ENCODE measurements around the gene KRT34.
"Not testable (repeated sequence)": the region's sequence is repeated elsewhere in the genome, so short reads cannot be mapped to it uniquely, and the experiment has no call there.

KRT34 gene

DNA sequence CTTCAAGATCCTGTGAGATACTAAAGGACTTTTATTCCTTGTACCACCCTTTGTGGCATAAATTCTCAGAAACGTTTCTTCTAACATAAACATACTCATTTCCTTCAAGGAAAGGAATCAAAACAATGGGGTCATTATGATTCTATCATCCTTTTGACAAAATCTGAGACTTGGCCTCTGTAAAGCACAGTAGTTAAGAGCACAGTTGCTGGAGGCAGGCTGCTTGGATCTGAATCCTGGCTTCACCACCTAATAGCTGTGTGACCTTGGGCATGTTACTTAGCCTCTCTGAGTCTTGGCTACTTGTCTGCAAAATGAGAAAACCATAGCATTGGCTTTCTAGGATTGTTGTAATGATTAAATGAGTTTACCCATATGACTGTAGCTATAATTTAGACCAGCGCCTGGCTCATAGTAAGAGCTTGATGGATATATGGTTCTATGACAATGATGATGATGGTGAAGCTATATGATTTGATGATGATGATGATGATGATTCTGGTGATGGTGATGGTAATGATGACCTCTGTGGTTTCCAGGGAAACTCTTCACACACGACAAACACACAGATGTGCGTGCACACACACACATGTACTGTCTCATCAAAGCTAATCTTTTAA lies 21.4 kb upstream of the KRT34 start:
- no peak for DNase-seq

DNA sequence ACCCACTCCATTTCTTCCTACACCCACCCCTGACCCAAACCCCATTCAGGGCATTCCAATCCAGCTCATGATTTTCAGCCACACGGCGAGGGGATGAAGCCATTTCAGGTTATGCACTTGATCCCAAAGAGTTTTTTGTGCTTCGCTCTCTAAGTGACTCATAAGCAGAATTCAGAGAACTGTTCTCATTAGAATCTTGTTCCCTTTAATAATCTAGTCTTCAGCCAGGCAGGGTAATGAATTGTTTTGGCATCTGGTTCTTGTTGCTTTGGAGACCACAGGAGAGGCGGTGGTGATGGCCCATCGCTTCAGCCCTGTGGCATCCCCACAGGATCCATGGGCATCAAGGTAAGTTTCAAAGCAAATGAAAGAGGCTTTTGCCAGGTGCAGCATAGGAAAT lies 20.1 kb upstream of the KRT34 start:
- no peak for DNase-seq

DNA sequence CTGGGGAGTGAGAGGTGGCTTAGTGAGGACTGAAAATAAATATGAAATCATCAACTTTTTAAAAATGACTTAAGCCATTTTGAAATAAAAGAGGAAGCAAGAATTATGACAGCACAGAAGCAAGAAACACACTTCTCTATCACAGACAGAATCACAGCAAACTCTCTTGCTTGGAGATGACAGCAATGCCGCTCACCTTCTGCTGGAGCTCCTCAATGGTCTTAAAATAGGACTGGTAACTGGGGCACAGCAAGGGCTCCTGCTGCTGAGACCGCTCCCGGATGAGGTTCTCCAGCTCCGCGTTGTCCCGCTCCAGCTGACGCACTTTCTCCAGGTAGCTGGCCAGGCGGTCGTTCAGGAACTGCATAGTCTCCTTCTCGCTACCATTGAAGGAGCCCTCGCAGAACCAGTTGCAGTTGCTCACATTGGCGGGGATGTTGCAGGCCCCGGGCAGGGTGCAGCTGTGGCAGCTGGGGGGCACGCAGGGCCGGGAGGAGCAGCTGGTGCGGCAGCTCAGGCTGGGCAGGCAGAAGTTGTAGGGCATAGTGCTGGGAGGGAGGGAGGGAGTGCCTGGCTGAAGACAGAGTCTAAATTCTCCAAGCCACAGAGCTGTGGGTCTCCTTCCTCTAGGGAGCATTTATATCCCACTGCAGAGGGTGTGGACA lies 15.0 kb upstream of the KRT34 start, which contains the start of gene KRT31:
TSS of gene KRT31 (minus strand) at position 613 of the 665 bp plus-strand sequence. CDS start at position 544, 69 bp downstream.
- no peak for DNase-seq

DNA sequence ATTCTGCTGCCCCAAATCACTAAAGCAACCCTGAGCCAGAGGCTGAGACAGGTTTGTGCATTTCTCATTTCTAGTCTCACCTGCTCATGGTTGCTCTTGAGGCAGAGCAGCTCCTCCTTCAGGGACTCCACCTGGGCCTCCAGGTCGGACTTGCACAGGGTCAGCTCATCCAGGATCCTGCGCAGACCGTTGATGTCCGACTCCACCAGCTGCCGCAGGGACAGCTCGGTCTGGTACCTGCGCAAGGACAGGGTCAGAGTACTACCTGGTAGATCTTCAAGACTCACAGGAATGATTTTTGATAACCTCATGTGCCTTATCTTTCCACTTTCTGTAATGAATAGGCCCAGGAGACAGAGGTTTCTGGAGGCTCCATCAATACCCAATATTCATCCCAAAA lies 14.2 kb upstream of the KRT34 start:
- no peak for DNase-seq

DNA sequence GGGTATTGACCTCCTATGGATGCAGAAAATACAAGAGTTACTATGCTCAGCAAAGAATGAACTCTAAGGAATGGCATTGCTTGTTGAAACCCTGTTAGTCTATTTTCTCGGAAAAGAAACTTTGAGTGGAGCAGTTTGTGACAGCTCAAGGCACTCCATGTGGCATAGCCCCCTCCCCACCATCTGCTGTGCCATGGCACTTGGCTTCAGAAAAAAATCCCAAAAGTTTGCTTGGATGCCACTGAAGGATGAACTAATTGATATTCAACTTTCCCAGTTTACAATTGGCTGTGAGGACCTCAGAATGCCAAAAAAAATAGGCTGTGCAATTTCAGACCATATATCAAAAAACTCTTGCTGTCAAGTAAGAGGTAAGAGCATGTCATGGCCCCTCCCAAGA lies 13.5 kb upstream of the KRT34 start:
- no peak for DNase-seq

DNA sequence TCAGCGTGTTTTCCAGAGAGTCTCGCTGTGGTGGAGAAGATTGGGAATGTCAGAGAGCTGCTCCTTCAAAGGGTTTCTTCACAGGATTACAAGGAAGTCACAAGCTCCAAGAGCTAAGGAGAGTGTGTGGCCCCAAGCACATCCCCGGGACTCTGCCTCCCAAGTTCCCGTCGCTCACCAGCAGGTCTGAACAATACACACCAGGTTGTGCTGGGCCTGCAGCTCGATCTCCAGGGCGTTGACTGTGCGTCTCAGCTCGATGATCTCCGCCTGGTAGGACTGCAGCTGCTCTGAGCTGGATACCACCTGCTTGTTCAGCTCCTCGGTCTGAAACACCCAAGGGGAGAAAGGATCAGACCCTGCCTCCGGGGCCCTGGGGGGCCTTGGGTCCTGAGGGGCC lies 12.9 kb upstream of the KRT34 start:
- DNase-seq, result not testable (repeated sequence)

DNA sequence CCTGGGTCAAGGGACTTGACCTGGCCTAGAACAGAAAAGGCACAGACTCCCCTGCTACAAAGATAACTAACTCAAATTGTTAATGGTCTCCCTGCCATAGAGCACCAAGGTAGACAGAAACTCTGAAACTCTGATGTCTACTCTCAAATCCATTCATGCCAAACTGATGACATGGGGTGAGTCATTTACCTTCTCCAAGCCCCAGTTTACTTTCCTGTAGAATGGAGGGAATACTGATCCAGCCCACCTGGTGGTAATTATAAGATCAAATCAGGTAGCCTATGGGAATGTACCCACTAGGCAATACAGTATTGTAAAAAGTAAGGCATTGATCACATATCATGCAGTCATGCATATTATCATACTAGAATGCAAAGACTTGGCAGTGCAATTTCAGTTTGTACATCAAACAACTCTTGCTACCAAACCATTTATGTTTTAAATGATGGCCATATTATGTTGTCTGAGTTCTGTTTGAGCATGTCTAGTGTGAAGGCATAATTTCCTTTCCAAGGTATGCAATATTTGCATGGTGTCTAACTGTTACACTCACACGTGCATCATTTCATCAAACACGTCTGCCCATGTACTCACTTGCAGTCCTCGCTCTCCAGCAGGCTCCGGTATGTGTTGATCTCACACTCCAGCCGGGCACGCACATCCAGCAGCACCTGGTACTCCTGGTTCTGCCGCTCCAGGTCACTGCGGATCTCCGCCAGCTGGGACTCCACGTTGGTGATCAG lies 12.3 kb upstream of the KRT34 start:
- DNase-seq, result no peak

DNA sequence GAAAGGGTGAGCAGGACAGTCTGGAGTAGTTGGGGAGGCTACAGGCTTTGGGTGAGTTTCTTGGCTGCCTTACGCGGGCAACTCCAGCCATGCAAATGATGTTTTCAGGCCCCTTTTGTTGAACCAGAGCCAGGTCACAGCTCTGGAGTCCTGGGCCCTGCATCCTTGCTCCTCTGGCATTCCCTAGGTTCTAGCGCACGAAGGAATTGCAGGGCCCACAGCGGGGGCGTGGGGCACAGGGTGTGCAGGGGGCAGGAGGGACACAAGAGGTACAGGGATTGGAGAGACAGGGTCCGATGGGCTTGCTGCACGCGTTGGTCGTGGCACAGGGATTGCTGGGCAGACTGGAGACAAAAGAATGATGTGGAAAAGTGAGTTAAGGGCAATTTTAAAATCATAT lies 11.7 kb upstream of the KRT34 start:
- DNase-seq, result no peak

DNA sequence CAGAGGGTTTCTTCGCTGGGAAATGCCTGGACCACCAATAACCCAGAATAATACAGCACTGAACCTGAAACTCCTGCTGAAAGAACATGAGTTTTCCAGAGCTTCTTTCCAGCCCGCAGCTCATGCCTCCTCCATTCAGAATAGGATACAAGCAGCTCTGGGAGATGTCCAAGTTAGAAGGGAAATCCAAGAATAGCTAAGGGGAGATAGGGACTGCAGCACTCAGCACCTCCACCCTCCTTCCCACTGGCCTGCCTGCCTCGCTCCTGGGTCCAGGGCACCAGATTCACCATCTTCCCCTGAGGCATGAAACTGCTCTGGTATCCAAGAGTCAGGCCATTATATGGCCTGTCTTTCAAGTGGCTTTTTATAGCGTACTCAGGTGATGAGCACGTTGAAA lies 11.2 kb upstream of the KRT34 start:
- no peak for DNase-seq

DNA sequence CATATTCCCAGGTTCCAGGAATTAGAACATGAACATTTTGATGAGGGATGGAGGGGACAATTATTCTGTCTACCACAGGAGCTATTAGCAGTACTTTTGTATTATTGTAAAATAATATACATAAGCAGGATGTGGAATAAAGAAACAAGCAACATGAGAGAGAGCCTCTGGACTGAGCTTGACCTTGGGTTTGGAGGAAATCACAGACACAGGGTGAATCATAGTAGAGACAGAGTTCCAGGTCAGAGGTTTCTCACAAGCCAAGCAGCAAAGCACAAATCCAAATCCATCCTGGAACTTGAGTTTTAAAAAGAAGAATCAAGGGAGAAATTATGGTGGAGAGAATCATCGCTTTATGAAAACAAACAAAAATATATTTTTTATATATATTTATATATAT lies 10.2 kb upstream of the KRT34 start:
- DNase-seq, result no peak

DNA sequence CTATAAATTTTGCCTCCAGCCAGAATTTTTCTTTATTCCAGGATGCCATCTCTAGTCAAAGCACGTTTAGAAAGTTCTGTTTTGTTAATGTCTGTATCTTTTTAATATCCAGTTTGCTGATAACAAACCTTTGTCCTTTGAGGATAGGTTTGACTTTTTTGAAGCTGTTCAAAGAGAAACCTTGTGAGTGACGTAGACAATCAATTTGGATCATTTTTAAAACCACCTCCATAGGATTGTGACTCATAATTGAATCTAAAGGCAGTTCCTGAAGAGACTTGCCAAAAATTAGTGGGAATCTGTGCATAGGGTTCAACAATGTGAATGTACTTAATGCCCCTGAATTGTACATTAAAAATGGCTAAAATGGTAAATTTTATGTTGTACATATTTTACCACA lies 9.4 kb upstream of the KRT34 start:
- DNase-seq, result no peak

DNA sequence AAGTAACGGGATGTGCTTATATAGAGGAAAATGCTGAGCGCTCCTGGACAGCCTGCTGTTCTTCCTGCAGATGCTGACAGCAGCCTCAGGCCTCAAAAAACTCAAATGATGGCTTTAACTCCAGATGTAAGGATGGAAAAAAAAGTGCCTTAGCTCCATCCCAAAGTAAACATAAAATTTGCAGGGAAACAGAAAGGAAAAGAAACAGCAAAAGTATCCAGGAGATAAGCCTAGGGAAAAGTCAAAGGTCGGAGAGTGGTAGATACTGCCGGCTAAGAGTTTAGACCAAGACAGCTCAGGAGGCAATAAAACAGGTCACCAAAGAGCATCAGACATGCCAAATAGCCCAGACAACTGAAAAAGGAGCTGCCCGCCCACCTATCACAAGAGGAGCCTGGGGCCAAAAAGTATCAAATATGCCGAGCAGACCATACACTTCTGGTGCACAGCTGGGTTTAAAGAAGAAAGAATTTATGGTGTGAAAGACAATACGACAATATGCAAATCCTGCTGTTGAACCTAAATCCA lies 8.4 kb upstream of the KRT34 start:
- DNase-seq, result no peak

DNA sequence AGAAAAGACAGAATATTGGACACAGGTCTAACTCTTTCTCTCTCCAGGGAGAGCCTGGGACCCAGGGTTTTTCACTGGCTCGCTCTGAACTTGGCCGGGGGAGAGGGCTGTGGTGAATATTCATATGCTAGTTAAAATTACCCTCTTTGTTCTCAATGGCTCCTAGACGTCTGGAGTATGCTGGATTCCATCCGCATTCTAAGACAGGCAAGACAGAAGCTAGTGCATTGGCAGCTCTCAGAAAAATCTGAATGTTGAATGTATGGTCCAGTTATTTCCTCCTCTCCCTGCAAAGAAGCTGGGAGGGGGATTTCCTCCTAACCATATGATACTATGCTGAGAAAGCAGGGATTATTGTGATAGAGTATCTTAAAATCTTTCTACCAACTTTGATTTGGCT lies 5.6 kb upstream of the KRT34 start:
- DNase-seq, result no peak

DNA sequence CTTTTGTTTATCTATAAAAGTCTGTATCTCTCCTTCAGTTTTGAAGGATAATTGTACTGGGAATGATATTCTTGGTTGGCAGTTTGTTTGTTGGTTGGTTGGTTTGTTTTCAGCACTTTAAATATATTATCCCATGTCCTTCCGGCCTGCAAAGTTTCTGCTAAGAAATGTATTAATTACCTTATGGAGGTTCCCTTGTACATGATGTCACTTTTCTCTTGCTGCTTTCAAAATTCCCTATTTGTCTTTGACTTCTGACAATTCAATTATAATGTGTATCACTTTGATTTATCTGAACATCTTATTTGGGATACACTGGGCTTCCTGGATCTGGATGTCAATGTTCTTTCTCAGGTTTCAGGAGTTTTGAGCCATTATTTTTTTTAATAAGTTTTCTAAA lies 4.1 kb upstream of the KRT34 start:
- no peak for DNase-seq

DNA sequence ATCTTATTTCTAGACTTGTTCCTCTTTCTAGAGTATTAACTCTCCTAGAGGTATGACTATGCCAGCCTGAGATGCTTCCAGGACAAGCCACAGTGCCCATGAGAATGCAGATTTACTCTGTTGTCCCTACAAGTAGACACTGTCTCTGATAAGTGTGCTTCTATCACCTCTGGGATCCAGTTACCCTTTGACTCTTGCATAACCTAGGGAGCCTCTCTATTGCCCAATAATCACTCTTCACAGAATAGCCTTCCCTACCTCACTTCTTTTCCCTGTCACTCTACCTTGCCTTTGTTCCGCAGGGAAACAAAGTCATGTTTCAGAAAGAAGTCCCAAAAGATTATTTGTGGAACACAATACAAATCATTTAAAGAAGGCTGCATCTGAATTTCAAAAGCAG lies 1.6 kb upstream of the KRT34 start:
- DNase-seq, result no peak

DNA sequence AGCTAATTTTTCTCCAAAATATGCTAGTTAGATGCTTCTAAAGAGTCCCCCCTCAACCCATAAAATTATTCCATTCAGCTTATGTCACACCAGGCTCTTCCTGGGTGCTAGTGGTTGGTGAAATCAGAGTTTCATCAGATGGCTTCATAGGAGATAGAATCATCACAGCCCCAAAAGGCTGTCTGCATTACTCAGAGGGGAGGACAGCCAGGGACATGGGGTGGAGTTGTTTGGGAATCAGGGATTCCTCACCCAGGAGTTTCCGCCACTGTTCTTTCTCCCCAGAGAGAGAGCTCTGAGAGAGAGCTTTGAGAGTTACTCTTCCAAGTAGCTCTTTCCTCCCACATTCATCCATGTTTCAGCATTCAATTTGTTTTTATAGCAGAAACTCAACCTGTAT lies 288 bp upstream of the KRT34 start:
- no peak for DNase-seq

DNA sequence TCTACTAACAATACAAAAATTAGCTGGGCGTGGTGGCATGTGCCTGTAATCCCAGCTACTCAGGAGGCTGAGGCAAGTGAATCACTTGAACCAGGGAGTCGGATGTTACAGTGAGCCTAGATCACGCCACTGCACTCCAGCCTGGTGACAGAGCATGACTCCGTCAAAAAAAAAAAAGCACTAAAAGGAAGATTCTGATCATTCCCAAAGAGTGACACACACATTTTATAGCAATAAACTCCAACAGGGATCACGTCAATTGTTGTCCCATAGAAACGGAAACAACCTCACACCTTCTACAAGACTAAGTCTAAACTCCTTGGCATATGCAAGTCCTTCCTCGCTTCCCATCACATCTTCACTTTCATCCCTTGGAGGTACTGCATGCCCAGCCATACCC lies 2.0 kb downstream of the KRT34 start:
- DNase-seq, result peak; percentile 49 to 64

DNA sequence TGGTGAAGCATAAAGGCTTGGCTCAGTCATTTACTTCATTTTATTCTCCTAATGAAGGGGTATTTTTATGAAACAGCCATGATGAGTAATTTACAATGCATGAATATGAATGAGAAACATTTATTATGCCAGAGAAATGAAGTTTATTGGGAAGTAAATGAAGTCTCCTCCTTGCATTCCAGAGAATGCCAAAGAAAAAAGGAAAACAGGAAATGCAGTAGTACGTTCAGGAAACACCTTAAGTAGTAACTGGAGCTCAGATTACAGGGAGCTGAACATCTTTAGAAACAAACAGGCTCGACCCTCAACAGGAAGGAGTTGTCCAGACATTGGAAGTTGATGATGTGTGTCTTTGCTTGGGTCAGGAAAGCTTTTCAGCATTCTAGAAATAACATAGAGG lies 4.6 kb downstream of the KRT34 start:
- no peak for DNase-seq

DNA sequence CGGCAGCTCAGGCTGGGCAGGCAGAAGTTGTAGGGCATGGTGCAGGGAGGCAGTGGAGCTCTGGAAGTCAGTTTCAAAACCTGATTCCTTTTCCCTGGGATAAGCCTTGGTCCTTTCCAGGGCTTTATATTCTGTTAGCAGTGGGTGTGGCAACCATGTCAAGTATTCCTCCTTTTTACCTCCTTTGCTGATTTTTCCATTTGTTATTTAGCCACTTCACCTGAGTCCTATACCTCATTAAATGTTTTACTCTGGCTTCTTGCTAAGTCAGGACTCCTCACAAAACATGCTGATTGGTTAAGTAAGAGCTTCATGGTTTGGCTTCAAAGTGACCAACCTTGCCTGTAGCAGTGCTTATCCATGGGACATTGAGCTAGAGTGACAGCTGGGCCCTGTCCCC lies 12.4 kb downstream of the KRT34 start, which contains the start of gene KRT33B:
TSS of gene KRT33B (minus strand) at position 101 of the 400 bp plus-strand sequence. CDS start at position 38, 63 bp downstream.
- DNase-seq, result no peak

DNA sequence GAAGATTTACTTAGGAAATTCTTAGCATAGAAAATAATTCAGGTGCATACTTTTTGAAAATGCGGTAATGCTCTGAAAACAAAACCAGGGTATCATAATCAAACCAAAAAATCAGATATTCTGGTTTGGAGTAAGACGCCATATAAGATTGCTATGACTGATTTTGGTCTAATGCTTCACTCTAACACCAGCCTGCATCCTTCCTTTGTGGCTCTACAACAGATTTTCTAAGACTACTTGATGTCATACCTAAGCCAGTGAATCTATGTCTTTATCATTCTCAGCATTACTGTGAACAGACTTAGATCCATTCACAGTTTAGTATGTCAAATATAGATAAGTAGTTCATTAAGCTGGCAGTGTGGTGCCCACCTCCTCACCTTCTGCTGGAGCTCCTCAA lies 13.1 kb downstream of the KRT34 start:
- DNase-seq, result no peak

DNA sequence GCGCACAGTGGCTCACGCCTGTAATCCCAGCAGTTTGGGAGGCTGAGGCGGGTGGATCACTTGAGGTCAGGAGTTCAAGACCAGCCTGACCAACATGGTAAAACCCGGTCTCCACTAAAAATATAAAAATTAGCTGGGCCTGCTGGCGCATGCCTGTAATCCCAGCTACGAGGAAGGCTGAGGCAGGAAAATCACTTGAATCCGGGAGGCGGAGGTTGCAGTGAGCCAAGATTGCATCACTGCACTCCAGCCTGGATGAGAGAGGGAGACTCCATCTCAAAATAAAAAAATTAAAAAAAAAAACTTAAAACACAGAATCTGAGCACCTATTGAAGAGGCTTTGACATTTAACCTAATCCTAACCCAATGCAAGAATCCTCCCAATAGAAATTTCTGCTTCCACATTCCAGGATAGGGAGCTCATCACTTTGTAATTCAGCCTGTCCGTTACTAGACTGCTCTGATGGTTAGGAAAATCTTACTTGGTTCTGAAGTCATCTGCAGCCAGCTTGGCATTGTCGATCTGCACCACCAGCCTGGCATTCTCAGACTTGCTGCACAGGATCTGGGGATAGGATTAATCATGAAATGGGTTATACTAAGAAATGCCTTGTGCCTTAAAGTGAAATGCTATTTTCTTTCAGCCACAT lies 14.6 kb downstream of the KRT34 start:
- DNase-seq, result peak in 1 of 2 experiments; percentile 16

DNA sequence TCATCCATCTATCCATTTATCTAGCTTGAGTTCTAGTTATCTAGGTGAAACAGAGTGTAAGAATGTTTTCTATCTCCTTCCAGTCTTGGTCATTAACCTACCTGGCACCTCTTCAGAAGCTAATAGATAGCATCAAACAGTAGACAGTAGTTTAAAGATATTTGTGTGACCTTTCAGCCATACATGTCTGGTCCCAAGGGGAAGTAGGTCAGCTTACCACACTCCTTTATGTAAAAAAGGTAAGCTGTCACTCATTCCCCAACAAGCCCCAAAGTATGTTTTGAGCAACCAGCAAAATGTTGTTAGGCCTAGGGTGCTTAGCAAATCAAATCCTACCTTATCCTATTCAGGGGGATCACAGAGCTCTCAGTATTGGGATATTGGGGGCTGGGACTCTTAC lies 16.0 kb downstream of the KRT34 start:
- DNase-seq, result no peak

DNA sequence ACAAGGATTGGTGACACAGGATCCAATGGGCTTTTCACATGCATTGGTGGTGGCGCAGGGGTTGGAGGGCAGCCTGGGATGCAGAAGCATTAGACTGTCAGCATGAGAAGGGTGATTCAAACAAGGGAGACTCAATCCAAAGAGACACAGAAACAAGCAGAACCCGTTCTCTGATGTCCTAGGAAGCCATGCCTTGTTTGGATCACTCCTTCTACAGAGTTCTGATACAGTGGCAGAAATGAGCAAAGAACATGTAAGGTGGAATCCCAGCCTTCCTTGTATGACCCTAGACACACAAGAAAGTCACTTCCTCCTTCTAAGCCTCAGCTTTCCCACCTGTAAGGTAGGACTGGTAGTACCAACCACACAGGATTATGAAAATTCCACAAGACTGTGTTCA lies 18.2 kb downstream of the KRT34 start:
- no peak for DNase-seq

Data from SW 1271 (cell line).